Ovary (tissue), 9 donors: Measurements from ENCODE around the gene SERPINB8. TPM values are rescaled to one million over a fixed set of nuclear protein-coding genes. Genes with fewer than 3 reads are reported as not detected.

Experiments used
- DNase-seq, 5 donors: peaks; one replicate each; pipeline ENCODE4 v3.0.0-alpha.2; 2019 to 2020
- H3K27ac ChIP-seq, 2 donors: fragments of 200-600 bp; one replicate each; pipeline versions ENCODE4 v1.5.1 to v1.8.0; 2019 to 2022
- H3K27me3 ChIP-seq: fragments of 200-600 bp; one replicate; pipeline ENCODE4 v1.8.0; 2022
- H3K36me3 ChIP-seq: fragments of 200-600 bp; sonication (generic); one replicate; pipeline ENCODE4 v1.5.1; 2019
- H3K4me1 ChIP-seq: one replicate; pipeline ENCODE4 v1.8.1; 2013; ENCODE audit warnings: mild to moderate bottlenecking, moderate library complexity; ENCODE audit not compliant: insufficient read depth
- H3K4me3 ChIP-seq: fragments of 200-600 bp; sonication (generic); one replicate; pipeline ENCODE4 v1.5.1; 2017
- H3K9me3 ChIP-seq, 2 donors: fragments of 200-600 bp in 1 of 2; sonication (generic) in 1 of 2; one replicate each; pipeline versions ENCODE4 v1.5.1 to v1.8.1; 2013 to 2019; ENCODE audit warnings: mild to moderate bottlenecking in 1 of 2, moderate library complexity in 1 of 2
- EP300 ChIP-seq: sonication (generic); formaldehyde crosslinking; IDR thresholded peaks from one replicate; pipeline ENCODE4 v1.6.1; 2017; ENCODE audit warnings: antibody characterized with exemption
- POLR2A ChIP-seq: fragments of 450-650 bp; IDR thresholded peaks from one replicate; pipeline ENCODE4 v1.6.1; 2017; ENCODE audit warnings: antibody characterized with exemption, mild to moderate bottlenecking, moderate library complexity
- WGBS, 3 donors: extraction: QIAGEN DNeasy Blood & Tissue Kit in 1 of 3; methylation state at CpG; one replicate each; pipeline versions ENCODE4 v1.1.5 to v1.1.7; 2013 to 2017; 5-methylcytosine and 5-hydroxymethylcytosine counted together
- intact Hi-C, 4 donors: fragments of 100-400 bp; cut with DNase I; formaldehyde crosslinking; loops; one replicate each; pipeline versions ENCODE4 v1.11.0 to v1.15.1; 2022 to 2023
- polyA plus RNA-seq, 2 donors: library from polyadenylated mRNA; stranded (reverse); fragments of 200-250 nt in 1 of 2; fragments of 350-450 nt in 1 of 2; fragmentation: Illumina TruSeq in 1 of 2; extraction: RNeasy Lipid Tissue Mini Kit (QIAGEN cat#74804) in 1 of 2; gene quantifications; one replicate each; pipeline ENCODE4 v1.2.3, GENCODE V29; 2013 to 2014
- total RNA-seq, 7 donors: library from RNA; depleted of rRNA in 2 of 7; stranded (reverse); fragments of >200 nt in 2 of 7; fragmentation: NEBNext Ultra II Directional in 3 of 7; extraction: Animal tissue kit (Norgen Biotek cat#: 25700) in 3 of 7; gene quantifications; one replicate each; pipeline versions ENCODE4 v1.1.0 to v1.2.4, GENCODE V29; 2016 to 2023
- TF ChIP-seq, protein P1 (sequence below), 3 donors: fragments of 450-650 bp in 2 of 3; fragments of 200-600 bp in 1 of 3; IDR thresholded peaks; one replicate each; pipeline versions ENCODE4 v1.5.1 to v1.8.0; 2016 to 2022; ENCODE audit warnings: antibody characterized with exemption in 3 of 3, mild to moderate bottlenecking in 1 of 3
- donor health status: DM: no; HTN: no; CAD: no; lungs with moderate emphysema.
- donor health status: DM: no; HTN: no; CAD: no.
- donor health status: Bipolar disorder and iron deficiency.
- donor health status: DM: yes; HTN: yes; CAD: no.
- donor health status: DM: no; HTN: no; CAD: no.
- donor health status: DM: yes; HTN: yes; CAD: no.

The SERPINB8 gene
- total and polyA plus RNA-seq, 9 donors = 4.4 to 10.7 (median 6.9) TPM

GRCh38 chr18:63947051-63947790 is 22.7 kb upstream of the SERPINB8 start:
- H3K36me3 ChIP-seq = no peaks in the 10 kb centered on the region
- no peaks in the 10 kb centered on the region for H3K9me3 ChIP-seq
- TF ChIP-seq, protein P1, sequence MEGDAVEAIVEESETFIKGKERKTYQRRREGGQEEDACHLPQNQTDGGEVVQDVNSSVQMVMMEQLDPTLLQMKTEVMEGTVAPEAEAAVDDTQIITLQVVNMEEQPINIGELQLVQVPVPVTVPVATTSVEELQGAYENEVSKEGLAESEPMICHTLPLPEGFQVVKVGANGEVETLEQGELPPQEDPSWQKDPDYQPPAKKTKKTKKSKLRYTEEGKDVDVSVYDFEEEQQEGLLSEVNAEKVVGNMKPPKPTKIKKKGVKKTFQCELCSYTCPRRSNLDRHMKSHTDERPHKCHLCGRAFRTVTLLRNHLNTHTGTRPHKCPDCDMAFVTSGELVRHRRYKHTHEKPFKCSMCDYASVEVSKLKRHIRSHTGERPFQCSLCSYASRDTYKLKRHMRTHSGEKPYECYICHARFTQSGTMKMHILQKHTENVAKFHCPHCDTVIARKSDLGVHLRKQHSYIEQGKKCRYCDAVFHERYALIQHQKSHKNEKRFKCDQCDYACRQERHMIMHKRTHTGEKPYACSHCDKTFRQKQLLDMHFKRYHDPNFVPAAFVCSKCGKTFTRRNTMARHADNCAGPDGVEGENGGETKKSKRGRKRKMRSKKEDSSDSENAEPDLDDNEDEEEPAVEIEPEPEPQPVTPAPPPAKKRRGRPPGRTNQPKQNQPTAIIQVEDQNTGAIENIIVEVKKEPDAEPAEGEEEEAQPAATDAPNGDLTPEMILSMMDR (IDR thresholded peaks at IDR 0.05) = no peak
- no peak overlapping the region for H3K27ac ChIP-seq
- no peaks in the 10 kb centered on the region for H3K4me1 ChIP-seq
- no peaks in the 10 kb centered on the region for H3K27me3 ChIP-seq
- intact Hi-C loops = no loop called here
- no peak for DNase-seq
- 84 to 86% (median 84%) methylated on average over 3 of the region's 3 CpGs for WGBS, 3 donors
- H3K4me3 ChIP-seq = no peak overlapping the region

DNA sequence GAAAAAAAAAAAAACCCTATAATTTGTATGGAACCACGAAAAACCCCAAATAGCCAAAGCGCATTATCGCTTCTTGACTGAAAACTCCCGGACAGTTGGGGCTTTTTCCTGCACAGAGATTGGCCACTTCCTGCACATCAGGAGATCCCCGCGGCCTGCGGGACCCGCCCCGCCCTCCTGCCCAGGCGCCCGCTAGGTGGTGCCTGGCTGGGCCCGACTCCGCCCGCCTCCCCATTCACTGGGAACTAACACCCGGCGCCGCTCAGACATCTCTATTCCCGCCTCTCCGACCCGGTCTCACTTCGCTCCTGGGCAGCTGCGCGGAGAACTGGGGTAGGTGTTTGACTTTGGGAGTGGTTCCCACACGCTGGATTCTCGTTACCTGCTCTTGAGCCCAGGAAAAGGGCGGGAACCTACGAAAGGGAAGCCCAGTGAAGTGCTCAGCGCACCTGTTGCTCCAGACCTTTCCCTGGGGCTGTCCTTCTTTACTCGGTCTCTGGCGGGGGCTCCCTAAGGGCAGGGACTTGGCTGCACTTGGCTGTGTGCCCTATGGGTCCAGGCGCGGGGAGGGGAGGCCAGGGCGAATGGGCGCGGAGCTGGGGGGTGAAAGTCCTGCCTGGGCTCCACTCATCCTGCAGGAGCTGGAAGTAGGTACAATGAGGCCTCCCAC is 20.7 kb upstream of the SERPINB8 start, which contains the start of gene HMSD:
Gene HMSD, plus strand, starts transcription at position 234 of the 670 bp plus-strand sequence. CDS start 4,155 bp downstream, outside the sequence.
- WGBS, 3 donors = 11 to 15% (median 12%) methylated on average over 35 of the region's 35 CpGs
- H3K4me3 ChIP-seq = no peak within 1 kb of the TSS
- H3K27ac ChIP-seq = no peak within 1 kb of the TSS
- H3K27me3 ChIP-seq = no peaks in the 10 kb centered on the region
- peak in 2 of 5 donors; percentile 24 to 37 for DNase-seq
- no peaks in the 10 kb centered on the region for H3K4me1 ChIP-seq
- no peaks in the 10 kb centered on the region for H3K9me3 ChIP-seq
- TF ChIP-seq POLR2A = no peak
- TF ChIP-seq, protein P1 (IDR thresholded peaks at IDR 0.05) = no peak
- TF ChIP-seq EP300 = no peak
- intact Hi-C loops = no loop called here
- H3K36me3 ChIP-seq = no peaks in the 10 kb centered on the region

DNA sequence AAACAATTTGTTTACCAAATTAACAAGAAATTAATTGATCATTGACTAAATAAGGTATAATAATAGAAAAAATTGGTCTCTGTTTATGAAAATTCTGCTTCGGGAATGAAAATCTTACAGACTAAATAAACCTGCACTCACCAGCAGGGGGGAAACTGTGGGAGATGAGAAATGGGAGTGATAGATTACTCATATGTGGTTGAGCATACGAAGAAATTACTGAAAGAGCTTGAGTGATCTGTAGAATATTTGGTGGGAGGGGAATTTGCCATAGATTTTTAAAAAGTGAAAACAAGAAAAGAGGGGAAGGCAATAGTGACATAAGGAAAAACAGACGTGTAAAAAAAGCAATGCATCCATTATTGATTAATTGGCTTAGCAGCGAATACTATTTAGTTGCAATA is 18.6 kb upstream of the SERPINB8 start:
- intact Hi-C loops = no loop called here
- no peaks in the 10 kb centered on the region for H3K9me3 ChIP-seq
- no peak for DNase-seq
- 64 to 65% (median 65%) methylated on average over 4 of the region's 4 CpGs for WGBS, 3 donors
- H3K27me3 ChIP-seq = no peaks in the 10 kb centered on the region
- H3K4me1 ChIP-seq = no peaks in the 10 kb centered on the region
- TF ChIP-seq POLR2A (no peak), EP300 (no peak)
- TF ChIP-seq, protein P1 (IDR thresholded peaks at IDR 0.05) = no peak
- H3K4me3 ChIP-seq = no peak overlapping the region
- no peaks in the 10 kb centered on the region for H3K36me3 ChIP-seq
- no peak overlapping the region for H3K27ac ChIP-seq

DNA sequence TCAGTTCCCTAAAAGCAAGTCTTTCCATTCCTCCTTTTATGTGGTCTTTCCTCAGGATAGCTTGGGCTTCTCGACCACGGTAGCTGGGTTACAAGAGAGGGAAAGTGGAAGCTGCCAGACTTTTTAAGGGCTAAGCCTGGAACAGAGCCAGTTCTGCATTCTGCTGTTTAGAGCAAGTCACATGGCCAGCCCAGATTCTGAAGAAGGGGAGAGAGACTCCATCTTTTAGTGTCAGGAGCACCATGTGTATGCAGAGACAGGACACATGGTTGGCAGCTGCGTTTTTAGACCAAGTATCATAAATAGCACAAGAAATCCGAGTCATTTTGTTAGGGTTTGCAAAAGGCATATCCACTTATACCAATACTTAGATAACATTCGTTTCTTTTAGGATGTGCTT is 16.1 kb upstream of the SERPINB8 start:
- TF ChIP-seq EP300 (no peak), POLR2A (no peak)
- TF ChIP-seq, protein P1 (IDR thresholded peaks at IDR 0.05) = no peak
- WGBS, 3 donors = 51 to 66% (median 55%) methylated on average over 5 of the region's 5 CpGs
- DNase-seq = no peak

More for the DNA sequence above, 16.1 kb upstream of the SERPINB8 start:
- Histone ChIP-seq H3K27me3 (no peaks in the 10 kb centered on the region), H3K4me3 (no peak overlapping the region), H3K9me3 (no peaks in the 10 kb centered on the region), H3K36me3 (no peaks in the 10 kb centered on the region), H3K27ac (no peak overlapping the region), H3K4me1 (no peaks in the 10 kb centered on the region)
- intact Hi-C loops = no loop called here
